Mucosa of descending colon (tissue), 3 donors: ENCODE results near the gene GDI1. TPM values are rescaled to one million over a fixed set of nuclear protein-coding genes. Genes with fewer than 3 reads are reported as not detected.
A peak's percentile ranks its signal among the peaks of the same experiment; 100 is the strongest.

Experiments used
- ATAC-seq: fragments of 200-7000 bp; cut with Tn5 transposase; one replicate; pipeline ENCODE4 v1.9.1; 2020; ENCODE audit warnings: mild to moderate bottlenecking, moderate library complexity
- DNase-seq, 3 donors: peaks; one replicate each; pipeline ENCODE4 v3.0.0-alpha.2; 2020
- H3K36me3 ChIP-seq: fragments of 200-600 bp; one replicate; pipeline ENCODE4 v1.8.0; 2021; ENCODE audit warnings: low read depth, mild to moderate bottlenecking
- H3K4me1 ChIP-seq: fragments of 200-600 bp; one replicate; pipeline ENCODE4 v1.8.0; 2021; ENCODE audit warnings: low read depth, mild to moderate bottlenecking
- H3K4me3 ChIP-seq: fragments of 200-600 bp; one replicate; pipeline ENCODE4 v1.8.0; 2021; ENCODE audit warnings: mild to moderate bottlenecking
- H3K9me3 ChIP-seq: fragments of 200-600 bp; one replicate; pipeline ENCODE4 v1.8.0; 2021; ENCODE audit warnings: mild to moderate bottlenecking
- CTCF ChIP-seq: fragments of 200-600 bp; IDR thresholded peaks from one replicate; pipeline ENCODE4 v1.8.0; 2022; ENCODE audit warnings: antibody characterized with exemption, mild to moderate bottlenecking
- intact Hi-C, 2 donors: fragments of 100-400 bp; cut with DNase I in 1 of 2; cut with micrococcal nuclease in 1 of 2; formaldehyde crosslinking; loops; one replicate each; pipeline versions ENCODE4 v1.11.0 to v1.11.1; 2022; cut with DNase I, micrococcal nuclease
- total RNA-seq, 3 donors: library from RNA; stranded (reverse); fragmentation: NEBNext Ultra II Directional in 2 of 3; extraction: Animal tissue kit (Norgen Biotek cat#: 25700) in 2 of 3; gene quantifications; one replicate each; pipeline versions ENCODE4 v1.2.1 to v1.2.4, GENCODE V29; 2021 to 2023
- donor health status: DM: no; HTN: no; CAD: no; lungs with moderate emphysema.
- donor health status: DM: no; HTN: no; CAD: no.
- donor health status: DM: no; HTN: yes; CAD: no.

The GDI1 gene
- total RNA-seq, 3 donors from 2014 or later, result 67.1 to 117 (median 68.1) TPM

GRCh38 chrX:154443479-154443910, 6.5 kb downstream of the GDI1 start:
- DNase-seq, result peak in 1 of 3 donors; percentile 12
- Histone ChIP-seq H3K4me1 (peaks cover 6% of the 10 kb centered on the region), H3K36me3 (no peaks in the 10 kb centered on the region), H3K4me3 (no peak overlapping the region), H3K9me3 (no peaks in the 10 kb centered on the region)
- ATAC-seq, result no peak
- TF ChIP-seq CTCF, result no peak
- intact Hi-C loops, result no loop called here

GRCh38 chrX:154443992-154444754, 7.2 kb downstream of the GDI1 start, which contains the start of gene FAM50A:
FAM50A (plus strand) TSS chrX:154444141; CDS start chrX:154444236, 95 bp downstream.
- TF ChIP-seq CTCF, result no peak

GRCh38 chrX:154444755-154445246, 7.8 kb downstream of the GDI1 start:
- H3K4me1 ChIP-seq, result peaks cover 6% of the 10 kb centered on the region
- H3K36me3 ChIP-seq, result no peaks in the 10 kb centered on the region
- intact Hi-C loops, result no loop called here
- H3K4me3 ChIP-seq, result peak overlapping the region; percentile 24
- no peak for TF ChIP-seq CTCF
- no peaks in the 10 kb centered on the region for H3K9me3 ChIP-seq
- ATAC-seq, result peak; percentile 19
- no peak for DNase-seq

More at GRCh38 chrX:154443992-154444754, 7.2 kb downstream of the GDI1 start, which contains the start of gene FAM50A:
- Histone ChIP-seq H3K4me1 (peaks cover 6% of the 10 kb centered on the region), H3K36me3 (no peaks in the 10 kb centered on the region), H3K9me3 (no peaks in the 10 kb centered on the region), H3K4me3 (peak within 1 kb of the TSS; percentile 24)
- intact Hi-C loops, result no loop called here
- DNase-seq, result peak; percentile 85 to 88 (median 87)
- ATAC-seq, result peak; percentile 88

GRCh38 chrX:154445776-154446175, 8.8 kb downstream of the GDI1 start:
- intact Hi-C loops, result no loop called here
- H3K36me3 ChIP-seq, result no peaks in the 10 kb centered on the region
- TF ChIP-seq CTCF, result no peak
- H3K4me3 ChIP-seq, result no peak overlapping the region
- no peaks in the 10 kb centered on the region for H3K9me3 ChIP-seq
- H3K4me1 ChIP-seq, result peaks cover 6% of the 10 kb centered on the region
- ATAC-seq (no peak), DNase-seq (no peak)

GRCh38 chrX:154446430-154446829, 9.5 kb downstream of the GDI1 start:
- peaks cover 6% of the 10 kb centered on the region for H3K4me1 ChIP-seq
- no peaks in the 10 kb centered on the region for H3K36me3 ChIP-seq
- intact Hi-C loops, result no loop called here
- no peak overlapping the region for H3K4me3 ChIP-seq
- no peaks in the 10 kb centered on the region for H3K9me3 ChIP-seq
- DNase-seq (no peak), ATAC-seq (no peak)
- no peak for TF ChIP-seq CTCF
